Frontal cortex (tissue), 4 donors: Measurements from ENCODE around the gene ATP4A. TPM values are rescaled to one million over a fixed set of nuclear protein-coding genes. Genes with fewer than 3 reads are reported as not detected.
A peak's percentile ranks its signal among the peaks of the same experiment; 100 is the strongest.

Experiments
- DNase-seq, 2 donors: peaks; one replicate each; pipeline ENCODE4 v3.0.0; 2012; ENCODE audit warnings: low spot score in 2 of 2
- FAIRE-seq: peaks from 2 replicates; lab custom pipeline; 2012; peaks lifted over from hg19 to GRCh38; lab: Jason Lieb, UNC
- total RNA-seq: library from RNA; depleted of rRNA; stranded (reverse); fragments of >200 nt; gene quantifications from one replicate; pipeline ENCODE4 v1.2.3, GENCODE V29; 2014
- donor health status: control.
- donor health status: control.
- donor health status: control.

The ATP4A gene
- total RNA-seq, 1 donor from 2014 or later, result not detected

DNA sequence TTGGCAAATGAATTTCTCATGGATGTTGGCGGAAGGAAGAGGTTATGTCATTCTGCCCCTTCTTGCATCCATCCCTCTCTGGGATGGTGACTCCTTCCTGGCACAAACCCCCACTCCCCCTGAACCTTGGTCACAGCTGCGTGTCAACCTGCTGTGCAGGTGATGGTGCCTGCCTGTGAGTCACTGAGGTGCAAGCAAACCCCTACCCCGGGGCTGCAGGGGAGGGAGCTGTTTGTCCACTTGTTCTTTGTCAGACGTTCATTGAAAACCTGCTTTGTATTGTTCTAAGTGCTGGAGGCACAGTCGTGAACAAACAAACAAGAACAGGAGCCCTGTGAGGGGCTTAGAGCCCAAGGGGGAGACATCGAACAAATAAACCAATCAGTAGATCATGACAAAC is 32.2 kb downstream of the ATP4A start:
- DNase-seq (no peak), FAIRE-seq (no peak)

DNA sequence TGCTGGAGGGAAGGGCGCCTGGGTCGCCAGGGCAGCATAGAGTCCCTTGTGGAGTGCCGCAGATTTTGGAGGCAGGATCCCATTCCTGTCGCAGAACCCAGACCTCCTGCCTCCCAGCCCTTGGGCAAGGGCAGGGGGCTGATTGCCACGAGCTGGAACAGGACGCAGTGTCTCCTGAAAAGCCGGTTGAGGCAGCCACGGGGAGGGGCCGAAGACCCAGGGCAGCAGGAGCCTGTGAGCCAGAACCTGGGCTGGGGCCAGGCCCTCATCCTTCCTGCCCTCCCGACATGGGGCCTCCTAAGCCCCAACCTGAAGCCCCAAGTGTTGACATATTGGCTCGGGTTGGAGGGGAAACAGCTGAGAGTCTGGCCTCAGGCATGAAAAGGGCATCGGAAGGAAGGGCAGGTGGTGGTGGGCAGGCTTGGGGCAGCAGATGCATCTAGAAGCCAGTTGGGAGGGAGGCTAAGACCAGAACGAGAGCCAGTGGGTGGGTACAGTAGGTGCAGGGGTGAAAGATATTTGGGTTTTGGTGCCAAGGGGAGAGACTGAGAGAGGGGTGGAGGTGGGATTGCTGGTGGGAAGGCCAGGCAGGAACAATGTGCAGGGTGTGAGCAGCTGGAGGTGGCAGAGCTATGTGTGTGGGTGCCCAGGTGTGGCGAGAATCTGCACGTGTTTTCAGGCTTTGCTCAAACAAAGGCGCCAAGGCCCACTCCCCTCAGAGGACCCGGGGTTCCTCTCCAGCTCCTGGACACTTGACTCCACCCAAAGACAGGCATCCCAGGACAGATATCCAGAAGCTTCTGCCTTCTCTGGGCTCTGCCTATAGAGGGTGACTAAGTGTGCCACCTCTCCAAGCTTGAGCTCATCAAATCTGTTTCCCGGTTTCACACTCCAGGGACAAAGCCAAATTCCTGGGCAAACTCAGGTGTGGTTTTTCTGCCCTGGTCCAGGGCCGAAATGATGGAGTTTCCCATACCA is 33.9 kb downstream of the ATP4A start:
- FAIRE-seq, result no peak
- DNase-seq, result no peak

DNA sequence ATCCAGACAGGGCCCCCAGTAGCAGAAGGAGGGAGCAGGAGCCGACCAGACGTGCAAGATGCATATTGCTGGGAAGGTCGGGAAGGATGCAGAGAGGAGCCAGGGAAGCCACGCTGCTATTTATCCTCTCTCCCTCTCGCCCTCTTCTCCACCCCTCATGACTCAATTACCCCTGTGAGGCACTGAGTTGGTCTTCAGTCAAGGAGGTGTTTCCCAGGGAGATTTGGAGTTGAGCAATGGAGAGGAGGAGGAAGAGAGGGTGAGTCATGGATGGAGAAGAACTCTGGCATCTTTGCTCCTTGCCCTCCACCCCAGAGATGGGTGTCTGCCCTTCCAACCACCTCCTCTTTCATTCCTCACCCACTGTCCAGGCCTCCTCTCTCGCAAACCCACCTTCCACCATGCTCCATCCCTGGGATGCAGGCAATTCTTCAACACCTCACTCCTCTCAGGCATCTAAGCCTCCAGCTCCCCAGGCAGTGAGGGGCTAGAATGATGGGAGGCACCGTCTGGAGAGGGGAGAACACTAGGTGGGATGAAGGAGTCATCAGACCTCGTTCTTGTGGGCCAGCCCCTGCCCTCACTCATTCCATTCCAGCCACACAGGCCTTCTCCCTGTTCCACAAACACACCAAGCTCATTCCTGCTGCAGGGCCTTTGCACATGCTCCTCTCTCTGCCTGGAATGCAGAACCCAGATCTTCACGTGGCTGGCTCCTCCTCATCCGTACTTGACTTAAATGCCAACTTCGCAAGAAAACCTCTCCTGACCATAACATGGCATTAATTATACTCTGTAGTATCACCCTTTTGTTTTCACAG is 35.0 kb downstream of the ATP4A start, which contains the start of gene SBSN:
Gene SBSN (minus strand): TSS at position 94 of the 821 bp plus-strand sequence. CDS start 30 bp downstream, at position 64.
- FAIRE-seq (no peak), DNase-seq (no peak)

DNA sequence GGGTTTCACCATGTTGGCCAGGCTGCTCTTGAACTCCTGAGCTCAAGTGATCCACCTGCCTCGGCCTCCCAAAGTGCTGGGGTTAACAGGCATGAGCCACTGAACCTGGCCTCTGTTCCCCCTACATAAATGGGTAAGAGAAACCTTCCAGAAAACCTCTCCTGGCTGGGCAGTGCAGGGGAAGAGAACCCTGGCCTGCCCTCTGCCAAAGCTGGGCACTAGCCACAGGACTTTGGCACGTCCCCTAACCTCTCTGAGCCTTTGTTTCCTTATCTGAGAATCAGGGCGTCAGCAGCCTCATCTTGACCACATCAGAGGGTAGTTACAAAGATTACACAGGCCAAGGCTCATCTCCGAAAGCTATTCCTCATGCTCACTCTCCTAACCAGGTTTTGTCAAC is 37.6 kb downstream of the ATP4A start:
- DNase-seq (no peak), FAIRE-seq (no peak)

DNA sequence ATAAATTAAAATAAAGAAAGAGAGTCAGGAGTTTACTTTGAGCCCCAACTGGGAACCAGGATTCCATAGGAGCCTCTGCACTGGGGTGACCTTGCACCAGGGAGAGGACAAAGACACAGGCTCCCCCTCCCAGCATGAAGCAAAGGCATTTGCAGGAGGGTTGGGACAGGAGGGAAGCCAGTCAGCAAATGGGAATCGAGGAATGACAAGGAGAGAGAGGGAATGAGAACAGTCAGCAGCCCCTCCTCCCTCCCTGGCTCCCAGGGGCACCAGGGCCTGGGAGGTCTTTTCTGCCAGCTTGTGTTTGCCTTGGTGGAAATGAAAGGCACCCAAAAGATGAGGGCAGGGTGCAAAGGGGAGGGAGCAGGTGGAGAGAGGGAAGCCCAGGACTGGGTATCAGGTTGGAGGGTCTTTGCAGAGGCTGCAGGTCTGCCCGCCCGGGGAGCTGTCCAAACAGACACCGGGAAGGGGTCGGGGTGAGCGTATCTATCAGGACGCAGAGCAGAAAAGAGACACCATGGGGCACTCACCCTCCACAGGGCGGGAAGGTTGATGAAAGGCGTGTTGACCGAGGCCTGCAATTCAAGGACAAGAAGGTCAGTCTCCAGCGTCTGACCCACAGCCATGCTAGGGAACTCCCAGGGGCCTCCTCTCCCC is 39.1 kb downstream of the ATP4A start:
- DNase-seq (no peak), FAIRE-seq (no peak)

DNA sequence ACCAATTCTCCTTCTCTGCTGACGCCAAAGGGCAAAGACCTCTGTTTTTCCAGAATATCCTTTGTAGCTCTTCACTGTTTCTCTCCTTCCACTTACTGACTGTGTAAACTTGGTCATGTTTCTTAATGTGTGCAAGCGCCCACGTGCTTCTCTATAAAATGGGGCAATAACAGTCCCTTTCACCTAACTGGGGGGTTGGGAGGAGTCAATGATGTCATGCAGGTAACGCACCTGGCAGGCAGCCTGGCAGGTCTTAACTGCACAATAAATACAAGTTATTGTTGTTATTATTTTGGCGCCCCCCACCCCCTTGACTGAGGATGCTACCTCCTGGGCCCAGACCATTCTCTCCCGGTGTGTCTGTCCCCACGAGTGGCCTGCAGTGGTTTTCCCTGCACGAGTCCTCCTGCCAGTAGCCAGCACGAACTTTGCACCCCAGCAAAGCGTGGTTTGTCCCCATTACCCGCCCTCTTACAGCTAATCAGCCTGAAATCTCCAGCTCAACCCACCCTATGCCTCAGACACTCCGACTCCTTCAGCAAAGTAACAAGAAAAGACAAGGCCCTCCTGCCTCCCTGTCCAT is 40.6 kb downstream of the ATP4A start:
- DNase-seq (no peak), FAIRE-seq (no peak)

DNA sequence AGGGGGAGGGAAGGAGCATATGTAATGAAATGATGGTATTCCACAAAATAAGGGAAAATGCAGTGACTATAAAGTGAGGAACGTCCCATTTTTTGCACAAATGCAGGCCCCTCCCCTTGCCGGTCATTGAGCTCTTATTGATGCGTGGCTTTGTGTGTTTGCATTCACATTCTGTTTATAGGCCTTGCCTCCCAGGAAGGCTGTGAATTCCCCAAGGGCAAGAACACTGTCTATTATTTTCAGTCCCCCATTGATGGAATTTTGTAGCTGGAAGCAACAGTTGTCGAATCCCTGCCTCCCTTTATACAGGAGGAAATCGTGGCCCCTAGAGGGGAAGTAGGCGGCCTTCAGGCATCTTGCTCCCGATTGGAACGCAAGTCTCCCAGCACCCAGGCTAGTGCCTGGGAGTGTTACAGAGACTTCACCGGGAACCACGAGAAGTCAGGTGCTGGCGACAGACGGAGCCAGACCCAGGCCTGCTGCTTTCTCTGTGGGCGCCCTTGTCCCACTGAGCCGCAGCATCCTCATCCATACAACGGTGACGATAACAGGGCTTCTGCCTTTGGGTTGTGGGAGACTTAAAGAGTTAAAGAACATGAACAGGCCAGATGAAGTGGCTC is 42.2 kb downstream of the ATP4A start:
- no peak for FAIRE-seq
- no peak for DNase-seq

DNA sequence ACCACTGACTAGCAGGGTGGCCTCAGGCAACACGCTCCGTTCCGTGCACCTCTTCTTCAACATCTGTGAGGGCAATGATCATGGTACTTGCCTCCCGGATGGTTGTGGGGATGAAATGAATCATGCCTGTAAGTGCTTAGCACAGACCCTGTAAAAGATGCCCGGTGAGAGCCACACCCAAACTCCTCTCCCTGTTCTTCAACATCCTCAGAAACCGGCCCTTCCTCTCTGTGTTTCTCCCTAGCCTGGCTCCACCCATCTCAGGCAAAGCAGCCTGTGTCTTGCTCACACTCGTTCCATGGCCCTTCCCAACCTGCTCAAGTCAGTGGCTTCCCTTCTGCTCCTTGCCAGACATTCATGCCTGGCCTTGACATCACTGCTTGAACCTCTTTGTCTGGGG is 44.2 kb downstream of the ATP4A start:
- DNase-seq (no peak), FAIRE-seq (no peak)

DNA sequence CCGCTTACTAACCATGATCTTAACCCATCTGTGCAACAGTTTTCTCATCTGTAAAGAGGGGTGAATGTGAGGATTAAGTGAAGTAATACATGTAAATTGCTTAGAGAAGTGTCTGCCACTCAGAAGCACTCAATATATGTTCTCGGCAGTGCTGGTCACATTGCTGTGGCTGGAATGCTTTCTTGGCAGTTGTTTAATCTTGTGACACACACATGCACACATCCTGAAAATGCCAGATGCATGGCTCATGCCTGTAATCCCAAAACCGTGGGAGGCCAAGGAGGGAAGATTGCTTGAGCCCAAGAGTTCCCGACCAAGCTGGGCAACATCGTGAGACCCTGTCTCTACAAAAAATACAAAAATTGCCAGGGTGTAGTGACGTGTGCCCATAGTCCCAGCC is 45.1 kb downstream of the ATP4A start:
- DNase-seq, result no peak
- no peak for FAIRE-seq

DNA sequence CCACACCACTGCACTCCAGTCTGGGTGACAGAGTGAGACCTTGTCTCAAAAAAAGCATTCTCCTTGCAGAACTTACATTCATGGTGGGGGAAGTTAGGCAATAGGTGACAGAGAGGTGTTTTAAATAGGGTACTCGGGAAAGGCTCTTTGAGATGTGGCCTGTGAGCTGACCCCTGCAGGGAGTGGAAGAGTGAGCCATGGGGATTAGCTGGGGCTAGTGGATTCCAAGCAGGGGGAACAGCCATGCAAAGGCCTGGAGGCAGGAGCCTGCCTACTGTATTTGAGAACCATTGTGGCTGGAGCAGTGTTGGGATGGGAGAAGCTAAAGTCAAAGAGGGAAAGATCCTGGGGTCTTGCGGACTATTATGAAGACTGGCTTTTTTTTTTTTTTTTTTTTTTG is 46.1 kb downstream of the ATP4A start:
- FAIRE-seq, result no peak
- DNase-seq, result no peak

DNA sequence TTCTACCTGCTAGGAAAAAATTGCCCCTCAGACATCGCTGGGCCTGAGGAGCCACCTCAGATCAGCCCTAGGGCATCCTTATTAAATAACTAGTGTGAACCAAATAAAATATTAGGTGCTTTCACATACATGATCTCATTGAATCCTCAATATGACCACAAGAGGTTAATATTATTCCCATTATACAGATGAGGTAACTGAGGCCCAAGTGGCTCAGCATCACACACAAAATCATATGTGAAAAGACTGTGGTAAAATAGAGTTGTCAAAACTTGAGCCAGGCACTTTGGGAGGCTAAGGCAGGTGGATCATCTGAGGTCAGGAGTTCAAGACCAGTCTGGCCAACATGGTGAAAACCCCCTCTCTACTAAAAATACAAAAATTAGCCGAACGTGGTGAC is 47.1 kb downstream of the ATP4A start:
- DNase-seq (no peak), FAIRE-seq (no peak)

DNA sequence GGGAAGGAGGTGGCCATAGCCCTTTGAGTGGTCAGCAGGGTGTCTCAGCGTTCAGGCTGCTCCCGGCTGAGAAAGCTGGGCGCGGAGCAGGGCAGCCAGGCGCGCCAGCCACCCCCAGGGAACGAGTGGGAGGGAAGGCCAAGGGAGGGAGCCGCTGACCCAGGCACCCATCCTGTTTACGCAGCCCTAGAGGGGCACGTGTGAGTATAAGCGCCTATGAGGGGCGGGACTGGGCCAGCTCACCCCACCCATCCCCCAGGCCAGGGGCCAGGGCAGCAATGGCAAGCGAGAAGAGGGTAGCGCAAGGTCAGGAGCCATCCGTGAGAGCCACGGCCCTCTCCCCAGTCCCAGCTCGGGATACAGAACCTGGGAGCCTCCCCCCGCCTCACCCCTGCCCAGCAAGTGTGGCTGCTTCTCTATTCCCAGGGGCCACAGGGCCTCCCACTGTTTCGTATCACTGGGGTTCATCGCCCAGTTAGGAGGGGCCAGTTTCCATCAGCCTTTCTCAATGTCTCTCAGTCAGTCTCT is 49.1 kb downstream of the ATP4A start:
- no peak for FAIRE-seq

DNA sequence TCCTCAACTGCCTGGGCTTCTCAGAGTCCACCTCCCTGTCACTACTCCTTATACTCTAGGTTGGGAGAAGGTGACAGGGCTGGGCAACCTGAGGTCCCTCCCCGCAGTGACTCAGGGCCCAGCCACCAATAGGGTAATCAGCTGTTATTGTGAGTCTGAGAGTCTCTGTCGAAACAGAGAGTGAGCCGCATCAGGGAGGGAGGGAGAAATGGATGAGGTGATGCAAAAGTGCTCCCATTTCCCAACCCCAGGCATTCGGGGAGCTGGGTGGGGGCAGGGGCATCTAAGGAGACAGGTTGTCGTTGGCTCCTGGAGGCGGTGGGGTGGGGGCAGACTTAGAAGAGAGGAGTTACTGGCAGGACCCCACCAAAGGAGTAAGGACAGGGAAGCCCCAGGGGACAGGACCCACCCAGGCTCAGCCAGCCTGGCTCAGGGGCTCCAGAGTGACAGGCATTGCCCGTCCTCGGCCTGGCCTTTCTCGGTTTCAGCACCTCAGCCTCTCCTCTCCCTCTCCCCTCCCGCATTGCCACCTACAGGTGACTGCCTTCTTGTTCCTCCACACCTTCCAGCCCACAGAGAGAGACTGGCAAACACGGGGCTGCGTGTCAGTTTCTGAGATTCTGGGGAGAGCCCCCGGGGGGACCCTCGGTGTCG is 49.7 kb downstream of the ATP4A start, which contains the start of gene DMKN:
Gene DMKN (minus strand): TSS at position 22 of the 654 bp plus-strand sequence. CDS start 174 bp downstream, outside the sequence.
- no peak for FAIRE-seq
- DNase-seq, result no peak

More for the DNA sequence above, 49.1 kb downstream of the ATP4A start:
- DNase-seq, result no peak

DNA sequence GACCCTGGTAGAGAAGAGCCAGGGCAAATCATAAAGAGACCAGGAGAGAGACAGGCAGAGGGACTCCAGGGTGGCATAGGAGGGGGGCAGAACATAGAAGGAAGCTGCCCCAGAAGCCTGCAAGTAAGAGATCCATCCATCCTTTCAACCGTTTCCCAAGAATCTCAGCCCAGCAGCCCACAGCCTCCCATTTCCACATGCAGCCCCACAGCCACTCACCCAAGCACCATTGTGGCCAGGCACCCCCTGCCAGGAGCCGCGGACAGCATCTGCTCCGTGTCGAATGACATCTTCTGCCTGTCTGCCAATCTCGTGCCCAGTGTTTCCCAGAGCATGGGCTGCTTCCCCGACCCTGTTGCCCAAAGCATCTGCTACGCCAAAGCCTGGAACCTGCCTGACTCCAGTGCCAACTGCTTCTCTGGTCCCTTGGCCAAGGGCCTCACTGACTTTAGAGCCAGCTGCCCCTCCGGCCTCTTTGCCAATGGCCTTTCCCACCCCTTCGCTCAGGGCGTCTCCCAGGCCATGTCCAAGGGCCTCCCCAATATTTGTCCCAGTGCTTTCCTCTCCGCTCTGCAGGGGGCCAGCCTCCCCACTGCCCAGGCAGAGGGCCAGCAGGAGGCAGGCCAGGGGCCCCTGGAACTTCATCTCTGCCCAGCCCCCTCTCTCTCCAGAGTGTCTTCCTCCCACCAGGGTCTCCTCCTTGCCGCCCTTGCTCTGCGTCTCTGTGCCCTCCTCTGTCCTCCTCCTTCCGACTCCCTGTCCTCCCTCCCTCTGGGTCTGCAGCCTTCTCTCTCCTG is 50.4 kb downstream of the ATP4A start:
- no peak for FAIRE-seq

DNA sequence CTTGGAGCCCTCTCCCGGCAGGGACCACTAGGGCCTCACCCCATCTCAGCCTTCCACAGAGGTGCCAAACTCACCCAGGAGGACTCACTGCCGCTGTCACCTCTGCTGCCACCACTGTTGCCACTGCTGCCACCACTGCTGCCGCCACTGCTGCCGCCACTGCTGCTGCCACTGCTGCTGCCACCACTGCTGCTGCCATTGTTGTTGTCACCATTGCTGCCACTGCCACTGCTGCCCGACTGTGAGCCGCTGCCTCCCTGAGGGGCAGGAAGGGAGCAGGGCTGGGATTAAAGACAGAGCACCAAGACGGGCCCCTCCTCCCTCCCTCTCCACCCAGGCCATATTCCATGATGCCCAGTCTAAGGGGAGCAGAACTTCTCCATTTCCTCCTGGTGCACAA is 52.1 kb downstream of the ATP4A start:
- DNase-seq (no peak), FAIRE-seq (no peak)

More for the DNA sequence above, 50.4 kb downstream of the ATP4A start:
- no peak for DNase-seq

DNA sequence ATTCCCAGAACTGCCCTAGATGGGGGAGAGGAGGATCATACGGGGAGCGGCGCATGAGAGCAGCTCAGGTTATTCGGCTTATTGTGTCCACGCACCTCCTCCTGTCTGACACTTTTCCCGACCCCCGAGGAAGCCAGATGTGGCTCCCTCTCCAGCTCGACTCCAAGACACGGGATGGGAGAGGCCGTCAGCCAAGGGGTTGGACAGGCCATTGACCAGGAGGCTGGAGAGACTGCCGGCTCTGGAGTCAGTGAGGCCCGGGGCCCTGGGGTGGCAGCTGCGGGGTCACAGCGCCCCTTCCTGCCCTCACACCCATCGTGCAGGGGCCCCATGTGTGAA is 52.9 kb downstream of the ATP4A start:
- FAIRE-seq (no peak), DNase-seq (no peak)

DNA sequence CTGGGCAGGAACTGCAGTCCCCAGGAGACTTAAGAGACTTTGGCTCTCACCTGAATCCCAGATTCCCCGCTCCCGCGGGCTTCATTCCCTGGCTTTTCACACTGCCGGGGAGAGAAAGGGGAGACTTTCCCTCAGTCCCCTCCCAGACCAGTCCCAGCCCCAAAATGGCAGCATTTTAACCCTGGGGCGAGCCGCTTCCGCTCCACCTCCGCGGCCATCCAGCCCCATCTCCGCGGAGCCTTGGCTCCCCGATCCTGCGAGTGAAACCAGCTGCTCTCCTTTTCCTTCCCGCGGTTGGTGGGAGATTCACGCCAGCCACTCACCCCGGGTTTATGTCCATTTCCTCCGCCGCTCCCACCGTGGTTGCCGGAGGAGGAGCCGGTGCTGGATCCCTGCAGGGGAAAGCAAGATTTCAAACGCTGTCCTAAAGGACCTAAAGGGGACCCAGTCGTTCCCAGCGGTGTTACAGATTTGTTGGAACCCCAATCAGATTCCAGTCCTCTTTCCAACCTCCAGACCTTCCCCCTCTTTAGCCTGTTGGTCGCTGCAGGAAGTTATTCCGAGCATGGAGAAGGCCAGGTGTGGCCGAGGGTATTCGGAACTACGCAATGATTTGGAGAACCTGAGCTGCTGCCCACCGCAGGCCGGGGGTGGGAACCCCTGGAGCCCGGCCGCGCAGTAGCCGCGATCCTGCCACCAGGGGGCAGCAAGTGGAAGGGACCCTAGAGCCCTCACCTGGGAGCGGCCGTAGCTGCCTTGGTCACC is 53.4 kb downstream of the ATP4A start:
- no peak for FAIRE-seq
- DNase-seq, result peak; percentile 50 to 86
